ENCODE results near the gene PLXNA4.

PLXNA4 gene

GRCh38 chr7:132252793-132253100 is 323.5 kb downstream of the PLXNA4 start:
- Histone ChIP-seq H3K27ac (ENCODE audit: extremely low read depth, low read depth, low read length) (no peak overlapping the region), H3K9me3 (ENCODE audit: control insufficient read depth, insufficient read depth, low read depth, low read length) (no peaks in the 10 kb centered on the region), H3K4me1 (ENCODE audit: control insufficient read depth, insufficient read depth, low read length) (peaks cover 20% of the 10 kb centered on the region), H3K4me3 (ENCODE audit: low read depth, low read length) (no peak overlapping the region), H3K36me3 (ENCODE audit: control insufficient read depth in 2 of 2, insufficient read depth in 1 of 2, low read length in 2 of 2) (no peaks in the 10 kb centered on the region)
- ChIA-PET CTCF (interaction anchor here (0.8 kb wide), 1 partner anchor 204 kb away, joined by 4 read pairs; no protein-coding TSS in a partner anchor), POLR2A (interaction anchor here (0.6 kb wide), 2 partner anchors 91 to 563 kb away, joined by 3 read pairs; no protein-coding TSS in a partner anchor)
- no peak for TF ChIP-seq ZNF398 (tag by site-specific recombination; IDR thresholded peaks at IDR 0.05)
- TF ChIP-seq KLF10 (tag by site-specific recombination; IDR thresholded peaks at IDR 0.05): no peak
- TF ChIP-seq, protein P1, sequence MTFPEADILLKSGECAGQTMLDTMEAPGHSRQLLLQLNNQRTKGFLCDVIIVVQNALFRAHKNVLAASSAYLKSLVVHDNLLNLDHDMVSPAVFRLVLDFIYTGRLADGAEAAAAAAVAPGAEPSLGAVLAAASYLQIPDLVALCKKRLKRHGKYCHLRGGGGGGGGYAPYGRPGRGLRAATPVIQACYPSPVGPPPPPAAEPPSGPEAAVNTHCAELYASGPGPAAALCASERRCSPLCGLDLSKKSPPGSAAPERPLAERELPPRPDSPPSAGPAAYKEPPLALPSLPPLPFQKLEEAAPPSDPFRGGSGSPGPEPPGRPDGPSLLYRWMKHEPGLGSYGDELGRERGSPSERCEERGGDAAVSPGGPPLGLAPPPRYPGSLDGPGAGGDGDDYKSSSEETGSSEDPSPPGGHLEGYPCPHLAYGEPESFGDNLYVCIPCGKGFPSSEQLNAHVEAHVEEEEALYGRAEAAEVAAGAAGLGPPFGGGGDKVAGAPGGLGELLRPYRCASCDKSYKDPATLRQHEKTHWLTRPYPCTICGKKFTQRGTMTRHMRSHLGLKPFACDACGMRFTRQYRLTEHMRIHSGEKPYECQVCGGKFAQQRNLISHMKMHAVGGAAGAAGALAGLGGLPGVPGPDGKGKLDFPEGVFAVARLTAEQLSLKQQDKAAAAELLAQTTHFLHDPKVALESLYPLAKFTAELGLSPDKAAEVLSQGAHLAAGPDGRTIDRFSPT (tag by site-specific recombination; IDR thresholded peaks at IDR 0.05): no peak
- no peak for TF ChIP-seq ZNF610 (tag by site-specific recombination; IDR thresholded peaks at IDR 0.05; ENCODE audit: borderline replicate concordance)
- no peak for TF ChIP-seq ZNF677 (tag by site-specific recombination; IDR thresholded peaks at IDR 0.05)
- no peak for TF ChIP-seq ZNF660 (tag by site-specific recombination; IDR thresholded peaks at IDR 0.05)
- TF ChIP-seq ZSCAN5A (tag by site-specific recombination; IDR thresholded peaks at IDR 0.05): no peak
- TF ChIP-seq SP3 (tag by site-specific recombination; IDR thresholded peaks at IDR 0.05): no peak
- no peak for TF ChIP-seq PBX3 (CRISPR knock-in tag; IDR thresholded peaks at IDR 0.05)
- no peak for TF ChIP-seq ZBTB48 (tag by site-specific recombination; IDR thresholded peaks at IDR 0.05)
- TF ChIP-seq ZFP41 (tag by site-specific recombination; IDR thresholded peaks at IDR 0.05; ENCODE audit: borderline replicate concordance): no peak
- TF ChIP-seq ZNF341 (tag by site-specific recombination; IDR thresholded peaks at IDR 0.05; ENCODE audit: low read depth): no peak
- no peak for TF ChIP-seq ZNF248 (tag by site-specific recombination; IDR thresholded peaks at IDR 0.05)
- no peak for TF ChIP-seq GLIS1 (tag by site-specific recombination; IDR thresholded peaks at IDR 0.05)
- TF ChIP-seq ZNF211 (tag by site-specific recombination; IDR thresholded peaks at IDR 0.05; ENCODE audit: low read depth): no peak
- TF ChIP-seq ZFP69B (tag by site-specific recombination; IDR thresholded peaks at IDR 0.05): no peak
- TF ChIP-seq ZNF157 (tag by site-specific recombination; IDR thresholded peaks at IDR 0.05): no peak
- TF ChIP-seq ZBTB11 (tag by site-specific recombination; conservative IDR thresholded peaks at IDR 0.05; ENCODE audit: low read depth): no peak

All from HEK293 (cell line).